ENCODE results near the gene SPOP. TPM values are rescaled to one million over a fixed set of nuclear protein-coding genes. Genes with fewer than 3 reads are reported as not detected.
"Not testable (repeated sequence)": the region's sequence is repeated elsewhere in the genome, so short reads cannot be mapped to it uniquely, and the experiment has no call there.

Gene SPOP
- polyA plus RNA-seq, 3 donors from 2014 or later: 64.9 to 180 (median 105) TPM

DNA sequence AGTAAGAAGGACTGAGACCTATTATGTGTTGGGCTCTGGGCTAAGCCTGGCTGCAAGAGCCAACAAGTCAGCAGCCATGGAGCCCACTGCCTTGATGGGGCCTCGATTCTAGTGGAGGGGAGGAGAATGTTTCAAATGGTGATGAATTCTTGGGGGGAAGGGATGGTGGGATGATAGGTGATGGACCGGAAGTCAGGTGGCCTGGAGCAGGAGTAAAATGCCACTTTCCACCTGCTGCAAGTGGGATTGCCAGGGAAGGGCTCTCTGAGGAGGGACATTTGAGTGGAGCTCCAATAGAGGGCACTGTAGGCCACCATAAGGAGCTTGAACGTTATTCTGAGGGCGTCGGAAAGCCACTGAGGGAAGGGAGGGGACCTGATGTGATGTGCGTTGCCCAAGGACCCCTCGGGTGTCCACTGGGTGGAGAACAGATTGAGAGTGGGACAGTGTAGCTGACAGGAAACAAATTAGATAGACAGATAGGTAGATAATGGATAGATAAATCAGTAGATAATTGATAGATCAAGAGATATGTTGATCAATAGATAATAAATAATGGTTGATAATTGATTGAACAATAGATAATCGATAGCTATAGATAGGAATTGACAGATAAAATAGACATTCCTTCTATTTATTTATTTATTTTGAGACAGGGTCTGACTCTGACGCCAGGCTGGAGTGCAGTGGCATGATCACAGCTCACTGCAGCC, 120.4 kb downstream of the SPOP start:
- H3K4me1 Mint-ChIP-seq: peaks cover 14 to 20% of the 10 kb centered on the region in 2 donors
- H3K27ac Mint-ChIP-seq: peak overlapping the region in 1 of 6 donors; percentile 76
- no peaks in the 10 kb centered on the region for H3K36me3 Mint-ChIP-seq
- no peak overlapping the region for H3K4me3 Mint-ChIP-seq
- no peaks in the 10 kb centered on the region for H3K9me3 Mint-ChIP-seq
- peaks cover 0 to 9% (median 6%) of the 10 kb centered on the region in 3 donors for H3K27me3 Mint-ChIP-seq (ENCODE audit: low read depth in 3 of 3)
- peak; percentile 20 to 34 (median 20) for DNase-seq

- peaks cover 0 to 9% (median 4%) of the 10 kb centered on the region in 3 donors for H3K27me3 Mint-ChIP-seq (ENCODE audit: low read depth in 3 of 3)
- no peak overlapping the region for H3K27ac Mint-ChIP-seq
- H3K4me3 Mint-ChIP-seq: no peak overlapping the region
- H3K9me3 Mint-ChIP-seq: no peaks in the 10 kb centered on the region
- H3K4me1 Mint-ChIP-seq: peaks cover 14 to 20% of the 10 kb centered on the region in 2 donors
- peak; percentile 77 to 83 (median 80) for DNase-seq
- no peaks in the 10 kb centered on the region for H3K36me3 Mint-ChIP-seq
Measured at GRCh38 chr17:49556223-49556943, 121.5 kb downstream of the SPOP start.

- Mint-ChIP-seq H3K27me3 (ENCODE audit: low read depth in 3 of 3) (peaks cover 0 to 9% (median 4%) of the 10 kb centered on the region in 3 donors), H3K36me3 (no peaks in the 10 kb centered on the region), H3K4me1 (peaks cover 14 to 20% of the 10 kb centered on the region in 2 donors), H3K9me3 (no peaks in the 10 kb centered on the region), H3K27ac (no peak overlapping the region), H3K4me3 (no peak overlapping the region)
- no peak for DNase-seq
Measured at GRCh38 chr17:49555495-49556222, 122.2 kb downstream of the SPOP start.

DNA sequence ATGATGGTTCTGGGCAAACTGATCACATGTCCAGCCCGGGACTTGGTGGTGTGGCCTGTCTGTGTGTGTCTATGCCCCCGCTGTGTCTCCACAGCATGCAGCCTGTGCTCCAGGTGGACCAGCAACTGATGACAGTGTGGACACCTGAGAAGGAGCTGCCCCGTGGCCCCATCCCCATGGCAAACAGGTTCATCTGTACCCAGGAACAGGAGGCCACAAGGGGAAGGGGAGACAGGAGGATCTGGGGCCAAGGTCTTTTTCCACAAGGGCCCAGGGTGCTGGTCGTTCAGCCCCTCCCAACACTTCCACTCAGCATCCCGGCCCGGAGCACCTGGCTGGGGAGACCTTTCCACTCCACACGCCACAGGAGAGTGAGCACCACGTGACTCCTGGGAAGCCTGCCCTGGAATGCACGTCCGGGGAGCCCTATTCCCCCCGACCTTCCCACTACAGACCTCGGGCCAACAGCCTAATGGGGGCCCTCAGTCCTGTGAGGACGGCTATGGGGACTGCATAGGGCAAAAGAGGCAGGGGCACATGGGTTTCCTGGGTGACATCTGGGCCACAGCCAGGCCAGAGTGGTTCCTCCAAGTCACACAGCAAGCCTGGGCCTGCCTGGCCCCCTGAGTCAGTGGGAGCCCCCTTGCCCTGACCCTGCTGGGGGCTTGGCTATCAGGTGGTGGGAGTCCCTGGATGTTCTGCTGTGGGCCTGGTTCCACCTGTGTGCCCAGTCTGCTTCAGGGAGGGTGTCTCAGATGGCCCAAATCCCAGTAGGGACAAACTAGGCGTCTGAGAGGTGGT, 123.0 kb downstream of the SPOP start:
- no peaks in the 10 kb centered on the region for H3K9me3 Mint-ChIP-seq
- H3K27me3 Mint-ChIP-seq (ENCODE audit: low read depth in 3 of 3): peaks cover 0 to 9% (median 4%) of the 10 kb centered on the region in 3 donors
- no peak for DNase-seq
- H3K4me3 Mint-ChIP-seq: no peak overlapping the region
- H3K36me3 Mint-ChIP-seq: no peaks in the 10 kb centered on the region
- H3K27ac Mint-ChIP-seq: no peak overlapping the region
- H3K4me1 Mint-ChIP-seq: peaks cover 14 to 20% of the 10 kb centered on the region in 2 donors

DNA sequence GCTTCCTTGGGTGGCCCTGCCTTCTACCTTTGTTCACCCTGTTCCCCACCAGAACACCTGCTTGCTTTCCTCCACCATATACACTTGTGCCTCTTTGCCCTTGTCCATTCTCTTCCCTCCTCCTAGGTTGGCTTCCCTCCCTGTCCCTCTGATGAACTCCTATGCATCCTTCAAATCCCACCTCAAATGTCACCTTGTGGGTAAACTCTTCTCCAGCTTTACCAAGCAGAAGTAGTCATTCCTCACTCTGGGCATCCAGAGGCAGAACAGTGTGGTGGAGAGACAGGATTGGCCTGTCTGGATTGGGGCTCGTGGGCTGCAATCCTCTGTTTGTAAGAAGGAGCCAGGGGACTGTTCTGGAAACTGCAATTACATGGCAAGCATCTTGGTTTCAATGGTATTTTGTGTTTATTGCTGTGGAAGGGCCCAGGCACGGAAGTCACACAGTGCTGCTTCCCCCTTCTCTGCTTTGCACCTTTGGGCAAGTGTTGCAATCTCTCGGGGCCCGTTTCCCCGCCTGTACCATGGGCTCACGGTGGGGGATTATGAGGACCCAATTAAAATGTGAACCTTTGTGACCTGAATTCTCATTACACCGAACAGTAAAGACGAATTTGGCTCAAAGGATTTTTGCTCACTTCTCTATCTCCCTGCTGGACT, 124.1 kb downstream of the SPOP start:
- Mint-ChIP-seq H3K27me3 (ENCODE audit: low read depth in 3 of 3) (peaks cover 0 to 9% (median 4%) of the 10 kb centered on the region in 3 donors), H3K36me3 (no peaks in the 10 kb centered on the region), H3K4me1 (peaks cover 14 to 21% of the 10 kb centered on the region in 2 donors), H3K27ac (peak overlapping the region in 5 of 6 donors; percentile 18 to 86 (median 39)), H3K4me3 (peak overlapping the region in 2 of 5 donors; percentile 18 to 46), H3K9me3 (no peaks in the 10 kb centered on the region)
- no peak for DNase-seq

DNA sequence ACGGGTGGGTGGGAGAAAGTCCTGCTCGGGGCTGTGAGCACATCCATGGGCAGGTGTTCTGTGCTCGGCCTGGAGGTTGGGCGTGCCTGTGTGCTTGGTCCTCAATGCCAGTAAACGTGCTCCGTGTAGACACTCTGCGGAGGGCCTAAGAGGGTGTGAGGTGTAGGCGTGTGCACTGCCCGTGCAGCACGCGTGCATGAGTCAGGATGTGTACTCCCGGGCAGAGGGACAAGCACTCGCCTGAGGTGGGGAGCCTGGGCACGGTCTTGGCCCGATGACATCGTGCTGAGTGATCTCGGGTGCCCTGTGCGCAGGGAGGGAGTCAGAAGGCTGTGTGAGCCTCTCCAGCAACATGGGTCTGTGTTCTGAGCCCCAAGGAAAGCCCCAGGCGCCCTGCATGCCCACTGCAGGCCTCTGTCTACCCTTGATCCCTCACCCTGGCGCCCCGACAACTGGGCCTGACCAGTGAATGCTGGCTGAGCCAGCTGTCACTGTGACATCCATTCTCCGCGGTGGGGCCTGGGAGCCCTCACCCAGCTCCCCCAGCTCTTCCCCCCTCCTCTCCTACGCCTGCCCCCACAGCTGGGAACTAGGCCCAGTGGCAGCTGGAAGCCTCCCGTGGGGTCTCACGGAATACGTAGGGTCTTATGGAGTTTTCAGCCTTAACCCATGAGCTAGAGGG, 125.7 kb downstream of the SPOP start:
- Mint-ChIP-seq H3K4me1 (peaks cover 14 to 19% of the 10 kb centered on the region in 2 donors), H3K36me3 (no peaks in the 10 kb centered on the region), H3K9me3 (no peaks in the 10 kb centered on the region), H3K27me3 (ENCODE audit: low read depth in 3 of 3) (peaks cover 2% of the 10 kb centered on the region in 3 donors), H3K4me3 (no peak overlapping the region), H3K27ac (no peak overlapping the region)
- DNase-seq: no peak

GRCh38 chr17:49551221-49552069, 126.5 kb downstream of the SPOP start:
- DNase-seq: no peak
- H3K27ac Mint-ChIP-seq: no peak overlapping the region
- no peaks in the 10 kb centered on the region for H3K36me3 Mint-ChIP-seq
- no peak overlapping the region for H3K4me3 Mint-ChIP-seq
- H3K4me1 Mint-ChIP-seq: peaks cover 12 to 18% of the 10 kb centered on the region in 2 donors
- H3K27me3 Mint-ChIP-seq (ENCODE audit: low read depth in 3 of 3): peaks cover 1 to 5% (median 2%) of the 10 kb centered on the region in 3 donors
- H3K9me3 Mint-ChIP-seq: no peaks in the 10 kb centered on the region

DNA sequence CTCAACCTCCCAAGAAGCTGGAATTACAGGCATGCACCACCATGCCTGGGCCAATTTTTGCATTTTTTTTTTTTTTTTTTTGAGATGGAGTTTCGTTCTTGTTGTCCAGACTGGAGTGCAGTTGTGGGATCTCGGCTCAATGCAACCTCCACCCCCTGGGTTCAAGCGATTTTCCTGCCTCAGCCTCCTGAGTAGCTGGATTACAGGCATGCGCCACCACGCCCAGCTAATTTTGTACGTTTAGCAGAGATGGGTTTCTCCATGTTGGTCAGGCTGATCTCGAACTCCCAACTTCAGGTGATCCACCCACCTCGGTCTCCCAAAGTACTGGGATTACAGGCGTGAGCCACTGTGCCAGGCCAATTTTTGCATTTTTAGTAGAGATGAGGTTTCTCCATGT, 127.1 kb downstream of the SPOP start:
- H3K27ac Mint-ChIP-seq; H3K36me3 Mint-ChIP-seq; H3K27me3 Mint-ChIP-seq (ENCODE audit: low read depth in 3 of 3); H3K9me3 Mint-ChIP-seq; H3K4me3 Mint-ChIP-seq; DNase-seq: not testable (repeated sequence)
- H3K4me1 Mint-ChIP-seq: peaks cover 6 to 17% of the 10 kb centered on the region in 2 donors

DNA sequence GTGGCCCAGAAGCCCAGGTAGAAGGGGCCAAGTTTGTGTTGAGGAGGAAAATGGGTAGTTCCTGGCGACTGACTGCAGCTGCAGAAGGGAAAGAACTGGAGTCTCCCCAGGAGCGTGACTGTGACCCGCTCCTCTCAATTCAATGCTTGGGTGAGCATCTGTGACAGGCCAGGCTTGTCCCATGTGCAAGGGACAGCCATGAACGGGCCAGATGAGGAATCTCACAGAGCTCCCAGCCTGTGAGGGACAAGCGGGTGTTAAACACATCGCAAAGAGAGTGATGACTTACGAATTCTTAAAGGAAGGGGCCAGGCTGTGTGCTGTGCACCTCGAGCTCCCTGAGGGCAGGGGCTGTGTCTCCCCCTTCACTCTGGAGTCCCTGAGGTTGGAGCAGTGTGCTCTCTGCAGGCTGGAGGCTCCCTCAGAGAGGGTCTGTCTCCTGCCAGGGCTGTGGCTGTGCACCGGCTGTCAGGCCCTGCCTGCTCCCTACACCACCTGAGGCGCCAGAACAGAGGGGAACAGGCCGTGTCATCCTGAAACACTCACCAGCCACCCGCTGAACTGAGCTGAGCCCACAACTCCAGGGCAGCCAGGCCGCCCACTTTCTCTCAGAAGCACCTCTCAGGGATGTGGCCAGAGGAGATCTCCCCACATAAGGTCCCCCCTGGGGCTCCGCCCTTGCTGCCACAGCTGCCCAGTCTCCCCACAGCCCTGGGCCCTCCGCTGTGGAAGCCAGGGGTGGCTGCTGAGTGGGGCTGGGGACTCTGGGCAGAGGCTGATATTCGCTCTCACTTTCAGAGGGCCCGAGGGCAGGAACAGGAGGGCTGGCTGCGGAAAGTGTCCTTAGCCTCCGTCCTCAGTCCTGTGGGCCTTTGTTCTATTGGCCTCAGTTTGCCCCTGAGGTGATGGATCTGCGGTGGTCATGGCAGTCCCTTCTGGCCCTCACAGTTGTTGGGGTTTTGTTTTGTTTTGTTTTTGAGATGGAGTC, 127.9 kb downstream of the SPOP start:
- Mint-ChIP-seq H3K4me1 (peaks cover 6 to 17% of the 10 kb centered on the region in 2 donors), H3K27ac (peak overlapping the region in 1 of 6 donors; percentile 31), H3K36me3 (no peaks in the 10 kb centered on the region), H3K27me3 (ENCODE audit: low read depth in 3 of 3) (peaks cover 0 to 5% (median 2%) of the 10 kb centered on the region in 3 donors), H3K9me3 (no peaks in the 10 kb centered on the region), H3K4me3 (no peak overlapping the region)
- no peak for DNase-seq

- Mint-ChIP-seq H3K27me3 (ENCODE audit: low read depth in 3 of 3) (peaks cover 0 to 5% (median 2%) of the 10 kb centered on the region in 3 donors), H3K4me1 (peaks cover 6 to 15% of the 10 kb centered on the region in 2 donors), H3K27ac (peak overlapping the region in 1 of 6 donors; percentile 31), H3K36me3 (no peaks in the 10 kb centered on the region), H3K4me3 (no peak overlapping the region), H3K9me3 (no peaks in the 10 kb centered on the region)
- no peak for DNase-seq
Measured at GRCh38 chr17:49549311-49549605, 128.6 kb downstream of the SPOP start.
